Esophagus (tissue), 2 donors: ENCODE data around the gene AIFM2. TPM values are rescaled to one million over a fixed set of nuclear protein-coding genes. Genes with fewer than 3 reads are reported as not detected.
"Not testable (repeated sequence)": the region's sequence is repeated elsewhere in the genome, so short reads cannot be mapped to it uniquely, and the experiment has no call there.

ENCODE experiments used
- H3K27ac ChIP-seq, 2 donors: one replicate each; pipeline ENCODE4 v1.5.1; 2013; ENCODE audit warnings: low read depth in 2 of 2, mild to moderate bottlenecking in 2 of 2, inconsistent platforms in 1 of 2, low read length in 1 of 2, moderate library complexity in 1 of 2
- H3K27me3 ChIP-seq, 2 donors: one replicate each; pipeline ENCODE4 v1.6.1; 2013; ENCODE audit warnings: low read length in 2 of 2, control low read depth in 1 of 2, mild to moderate bottlenecking in 1 of 2; ENCODE audit not compliant: insufficient read depth in 2 of 2, control insufficient read depth in 1 of 2
- H3K36me3 ChIP-seq, 2 donors: one replicate each; pipeline ENCODE4 v1.6.1; 2013; ENCODE audit warnings: low read length in 1 of 2; ENCODE audit not compliant: control insufficient read depth in 2 of 2, insufficient read depth in 2 of 2
- H3K4me1 ChIP-seq, 2 donors: one replicate each; pipeline ENCODE4 v1.6.1; 2013; ENCODE audit warnings: low read length in 1 of 2; ENCODE audit not compliant: control insufficient read depth in 2 of 2, insufficient read depth in 2 of 2
- H3K4me3 ChIP-seq, 2 donors: one replicate each; pipeline ENCODE4 v1.5.1; 2013; ENCODE audit warnings: low read length in 2 of 2, mild to moderate bottlenecking in 2 of 2, low read depth in 1 of 2, moderate library complexity in 1 of 2
- H3K9me3 ChIP-seq, 2 donors: one replicate each; pipeline ENCODE4 v1.6.1; 2013; ENCODE audit warnings: mild to moderate bottlenecking in 2 of 2, low read depth in 1 of 2, low read length in 1 of 2, moderate library complexity in 1 of 2; ENCODE audit not compliant: control insufficient read depth in 2 of 2, insufficient read depth in 1 of 2
- WGBS, 2 donors: extraction: QIAGEN DNeasy Blood & Tissue Kit; methylation state at CpG; one replicate each; pipeline ENCODE4 v1.1.7; 2013; 5-methylcytosine and 5-hydroxymethylcytosine counted together
- polyA plus RNA-seq, 2 donors: library from polyadenylated mRNA; stranded (reverse); fragments of 200-250 nt; gene quantifications; one replicate each; pipeline ENCODE4 v1.2.3, GENCODE V29; 2013
- donor health status: healthy with polysubstance abuse.
- donor health status: Bipolar disorder and iron deficiency.

The AIFM2 gene
- polyA plus RNA-seq, 2 donors, result 13.6 to 14.1 TPM

GRCh38 chr10:70166394-70166793, 33.8 kb upstream of the AIFM2 start:
- Histone ChIP-seq H3K4me1 (no peaks in the 10 kb centered on the region), H3K9me3 (no peaks in the 10 kb centered on the region), H3K36me3 (no peaks in the 10 kb centered on the region), H3K27me3 (no peaks in the 10 kb centered on the region), H3K4me3 (no peak overlapping the region), H3K27ac (no peak overlapping the region)
- WGBS, 2 donors, result 74 to 79% methylated on average over 3 of the region's 3 CpGs

- Histone ChIP-seq H3K27me3 (no peaks in the 10 kb centered on the region), H3K4me1 (no peaks in the 10 kb centered on the region), H3K27ac (no peak overlapping the region), H3K9me3 (no peaks in the 10 kb centered on the region), H3K36me3 (no peaks in the 10 kb centered on the region), H3K4me3 (no peak overlapping the region)
- 62 to 68% methylated on average over 3 of the region's 3 CpGs for WGBS, 2 donors
These were observed 31.5 kb upstream of the AIFM2 start for GRCh38 chr10:70164163-70164562.

GRCh38 chr10:70163448-70163847, 30.8 kb upstream of the AIFM2 start:
- no peak overlapping the region for H3K4me3 ChIP-seq
- H3K27ac ChIP-seq, result no peak overlapping the region
- H3K27me3 ChIP-seq, result no peaks in the 10 kb centered on the region
- H3K9me3 ChIP-seq, result no peaks in the 10 kb centered on the region
- WGBS, 2 donors, result 95 to 96% methylated on average over 4 of the region's 4 CpGs
- no peaks in the 10 kb centered on the region for H3K36me3 ChIP-seq
- no peaks in the 10 kb centered on the region for H3K4me1 ChIP-seq

- Histone ChIP-seq H3K4me3 (no peak overlapping the region), H3K9me3 (no peaks in the 10 kb centered on the region), H3K27me3 (no peaks in the 10 kb centered on the region), H3K27ac (no peak overlapping the region), H3K4me1 (no peaks in the 10 kb centered on the region), H3K36me3 (no peaks in the 10 kb centered on the region)
- WGBS, 2 donors, result 38 to 68% methylated on average over 1 of the region's 1 CpG
These were observed 30.2 kb upstream of the AIFM2 start for GRCh38 chr10:70162892-70163201.

- H3K27ac ChIP-seq, result peak overlapping the region in 1 of 2 donors; percentile 36
- no peaks in the 10 kb centered on the region for H3K4me1 ChIP-seq
- H3K36me3 ChIP-seq, result no peaks in the 10 kb centered on the region
- no peaks in the 10 kb centered on the region for H3K27me3 ChIP-seq
- WGBS, 2 donors, result 85 to 90% methylated on average over 1 of the region's 2 CpGs
- no peaks in the 10 kb centered on the region for H3K9me3 ChIP-seq
- H3K4me3 ChIP-seq, result no peak overlapping the region
These were observed 29.7 kb upstream of the AIFM2 start for GRCh38 chr10:70162151-70162891.

GRCh38 chr10:70160798-70161197, 28.2 kb upstream of the AIFM2 start:
- Histone ChIP-seq H3K4me3 (no peak overlapping the region), H3K27ac (no peak overlapping the region), H3K27me3 (no peaks in the 10 kb centered on the region), H3K4me1 (no peaks in the 10 kb centered on the region), H3K9me3 (no peaks in the 10 kb centered on the region), H3K36me3 (peaks cover 0 to 2% of the 10 kb centered on the region in 2 donors)
- WGBS, 2 donors, result 52% methylated on average over 1 of the region's 1 CpG

GRCh38 chr10:70159366-70159765, 26.7 kb upstream of the AIFM2 start:
- H3K27me3 ChIP-seq, H3K36me3 ChIP-seq, H3K4me1 ChIP-seq, H3K9me3 ChIP-seq, H3K4me3 ChIP-seq, H3K27ac ChIP-seq: not testable (repeated sequence)
- whole genome bisulfite sequencing, 2 donors, result 31 to 74% methylated on average over 3 of the region's 3 CpGs

GRCh38 chr10:70158113-70158512, 25.5 kb upstream of the AIFM2 start:
- 65 to 70% methylated on average over 2 of the region's 2 CpGs for WGBS, 2 donors
- H3K9me3 ChIP-seq, result no peaks in the 10 kb centered on the region
- peaks cover 0 to 7% of the 10 kb centered on the region in 2 donors for H3K36me3 ChIP-seq
- H3K27me3 ChIP-seq, result no peaks in the 10 kb centered on the region
- H3K4me3 ChIP-seq, result no peak overlapping the region
- no peak overlapping the region for H3K27ac ChIP-seq
- no peaks in the 10 kb centered on the region for H3K4me1 ChIP-seq

- H3K27ac ChIP-seq, result no peak overlapping the region
- H3K36me3 ChIP-seq, result peaks cover 5 to 13% of the 10 kb centered on the region in 2 donors
- no peaks in the 10 kb centered on the region for H3K9me3 ChIP-seq
- H3K4me3 ChIP-seq, result no peak overlapping the region
- no peaks in the 10 kb centered on the region for H3K27me3 ChIP-seq
- 58 to 64% methylated on average over 3 of the region's 3 CpGs for WGBS, 2 donors
- no peaks in the 10 kb centered on the region for H3K4me1 ChIP-seq
These were observed 22.7 kb upstream of the AIFM2 start for GRCh38 chr10:70155255-70155838.

- H3K36me3 ChIP-seq, result peaks cover 6 to 7% of the 10 kb centered on the region in 2 donors
- WGBS, 2 donors, result 92 to 94% methylated on average over 5 of the region's 5 CpGs
- H3K27ac ChIP-seq, result no peak overlapping the region
- no peaks in the 10 kb centered on the region for H3K27me3 ChIP-seq
- no peak overlapping the region for H3K4me3 ChIP-seq
- H3K9me3 ChIP-seq, result no peaks in the 10 kb centered on the region
- H3K4me1 ChIP-seq, result peaks cover 6 to 15% of the 10 kb centered on the region in 2 donors
These were observed 15.9 kb upstream of the AIFM2 start for GRCh38 chr10:70148516-70148915.
